GM08714 (cell line): ENCODE results near the gene HTR1E.
"Not testable (repeated sequence)": the region's sequence is repeated elsewhere in the genome, so short reads cannot be mapped to it uniquely, and the experiment has no call there.

Experiments used
- H3K4me3 ChIP-seq: fragments of 200-500 bp; sonication (Bioruptor generic); 2 replicates; pipeline ENCODE4 v1.5.1; 2014; ENCODE audit warnings: mild to moderate bottlenecking, low read length, inconsistent platforms
- ZNF274 ChIP-seq: IDR thresholded peaks from 2 replicates; pipeline ENCODE4 v1.6.1; 2012; ENCODE audit warnings: mild to moderate bottlenecking, low read depth, low read length

The HTR1E gene

GRCh38 chr6:86959656-86960055, 22.3 kb downstream of the HTR1E start:
- no peak for TF ChIP-seq ZNF274
- no peak overlapping the region for H3K4me3 ChIP-seq

- H3K4me3 ChIP-seq = no peak overlapping the region
- TF ChIP-seq ZNF274 = no peak
Observed at GRCh38 chr6:86961455-86962200, 24.3 kb downstream of the HTR1E start.

GRCh38 chr6:86963352-86963751, 26.0 kb downstream of the HTR1E start:
- H3K4me3 ChIP-seq = no peak overlapping the region
- no peak for TF ChIP-seq ZNF274

GRCh38 chr6:86964029-86964579, 26.8 kb downstream of the HTR1E start:
- no peak overlapping the region for H3K4me3 ChIP-seq
- no peak for TF ChIP-seq ZNF274

GRCh38 chr6:86966271-86966670, 28.9 kb downstream of the HTR1E start:
- no peak for TF ChIP-seq ZNF274
- H3K4me3 ChIP-seq = no peak overlapping the region

GRCh38 chr6:86969573-86969972, 32.2 kb downstream of the HTR1E start:
- no peak overlapping the region for H3K4me3 ChIP-seq
- TF ChIP-seq ZNF274 = no peak

GRCh38 chr6:86973088-86973487, 35.8 kb downstream of the HTR1E start:
- TF ChIP-seq ZNF274 = no peak
- H3K4me3 ChIP-seq = no peak overlapping the region

- TF ChIP-seq ZNF274 = no peak
- no peak overlapping the region for H3K4me3 ChIP-seq
Observed at GRCh38 chr6:86978251-86978650, 40.9 kb downstream of the HTR1E start.

- no peak overlapping the region for H3K4me3 ChIP-seq
- no peak for TF ChIP-seq ZNF274
Observed at GRCh38 chr6:87001494-87001893, 64.2 kb downstream of the HTR1E start.

GRCh38 chr6:87002391-87002790, 65.1 kb downstream of the HTR1E start:
- H3K4me3 ChIP-seq = not testable (repeated sequence)

- H3K4me3 ChIP-seq = not testable (repeated sequence)
Observed at GRCh38 chr6:87006541-87006940, 69.2 kb downstream of the HTR1E start.

- H3K4me3 ChIP-seq = not testable (repeated sequence)
Observed at GRCh38 chr6:87009581-87009980, 72.3 kb downstream of the HTR1E start.

- TF ChIP-seq ZNF274 = no peak
- H3K4me3 ChIP-seq = no peak overlapping the region
Observed at GRCh38 chr6:87012035-87012434, 74.7 kb downstream of the HTR1E start.

GRCh38 chr6:87012743-87013142, 75.4 kb downstream of the HTR1E start:
- no peak for TF ChIP-seq ZNF274
- no peak overlapping the region for H3K4me3 ChIP-seq

GRCh38 chr6:87016772-87017171, 79.4 kb downstream of the HTR1E start:
- no peak overlapping the region for H3K4me3 ChIP-seq

GRCh38 chr6:87027021-87027420, 89.7 kb downstream of the HTR1E start:
- H3K4me3 ChIP-seq = no peak overlapping the region
- TF ChIP-seq ZNF274 = no peak

More at GRCh38 chr6:87016772-87017171, 79.4 kb downstream of the HTR1E start:
- TF ChIP-seq ZNF274 = no peak
